Ishikawa (cell line): ENCODE results near the gene DNASE1L3.

Experiments used
- CEBPB ChIP-seq: IDR thresholded peaks from 2 replicates; pipeline ENCODE4 v1.6.1; 2012
- CREB1 ChIP-seq: IDR thresholded peaks from 2 replicates; pipeline ENCODE4 v1.6.1; 2012; ENCODE audit warnings: low read depth
- EGR1 ChIP-seq: IDR thresholded peaks from 2 replicates; pipeline ENCODE4 v1.6.1; 2012
- EP300 ChIP-seq: IDR thresholded peaks from 2 replicates; pipeline ENCODE4 v1.6.1; 2012; ENCODE audit warnings: borderline replicate concordance
- FOXM1 ChIP-seq: IDR thresholded peaks from 2 replicates; pipeline ENCODE4 v1.6.1; 2012; ENCODE audit warnings: low read depth, borderline replicate concordance
- NFIC ChIP-seq: IDR thresholded peaks from 2 replicates; pipeline ENCODE4 v1.6.1; 2012
- RAD21 ChIP-seq: IDR thresholded peaks from 2 replicates; pipeline ENCODE4 v1.6.1; 2012; ENCODE audit warnings: low read depth
- TAF1 ChIP-seq: IDR thresholded peaks from 2 replicates; pipeline ENCODE4 v1.6.1; 2012; ENCODE audit warnings: low read depth, mild to moderate bottlenecking
- TCF12 ChIP-seq: IDR thresholded peaks from 2 replicates; pipeline ENCODE4 v1.6.1; 2012; ENCODE audit warnings: low read depth
- TEAD4 ChIP-seq: IDR thresholded peaks from 2 replicates; pipeline ENCODE4 v1.6.1; 2012
- YY1 ChIP-seq: IDR thresholded peaks from 2 replicates; pipeline ENCODE4 v1.6.1; 2012; ENCODE audit warnings: low read depth
- ZBTB7A ChIP-seq: IDR thresholded peaks from 2 replicates; pipeline ENCODE4 v1.6.1; 2012; ENCODE audit warnings: low read depth
- TF ChIP-seq, protein P1 (sequence below): IDR thresholded peaks from 2 replicates; pipeline ENCODE4 v1.6.1; 2012
- TF ChIP-seq, protein P2 (sequence below): IDR thresholded peaks from 2 replicates; pipeline ENCODE4 v1.6.1; 2012; ENCODE audit warnings: low read depth, mild to moderate bottlenecking
- TF ChIP-seq, protein P3 (sequence below): IDR thresholded peaks from 2 replicates; pipeline ENCODE4 v1.6.1; 2012

DNASE1L3 gene

DNA sequence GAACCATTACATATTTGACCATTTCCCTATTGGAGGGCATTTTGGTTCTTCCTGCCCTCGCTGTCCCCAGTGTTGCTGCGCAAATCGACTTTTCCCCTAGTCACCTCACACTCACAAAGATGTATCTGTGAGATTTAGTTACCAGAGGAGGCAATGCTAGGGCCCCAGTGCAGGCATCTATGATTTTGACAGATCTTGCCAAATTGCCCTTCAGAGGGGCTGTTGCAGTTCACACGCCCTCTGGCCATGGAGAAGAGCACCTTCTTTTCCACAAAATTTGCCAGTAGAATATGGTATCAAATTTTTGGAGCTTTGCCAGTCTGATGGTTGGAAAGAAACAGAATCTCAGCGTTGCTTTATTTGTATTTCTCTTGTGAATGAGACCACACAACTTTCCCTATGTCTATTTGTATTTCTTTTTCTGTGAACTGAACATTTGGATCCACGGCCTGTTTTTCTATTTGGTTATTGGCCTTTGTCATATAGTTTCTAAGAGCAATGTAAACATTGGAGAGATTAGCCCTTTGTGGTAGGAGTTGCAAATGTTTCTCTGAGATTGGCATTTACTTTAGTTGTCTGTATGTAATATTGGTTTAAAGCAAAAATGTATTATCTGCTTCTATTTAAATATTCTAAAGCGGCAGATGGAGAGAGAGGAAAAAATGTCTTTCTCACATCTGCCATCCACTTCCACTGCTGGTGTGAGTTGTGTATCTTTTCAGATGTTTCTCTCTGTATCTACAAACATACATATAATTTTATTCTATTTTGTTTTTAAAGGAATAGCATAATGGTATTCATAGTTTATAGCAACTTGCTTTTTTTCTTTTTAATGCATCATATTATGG is 66.1 kb downstream of the DNASE1L3 start:
- no peak for TF ChIP-seq TAF1
- TF ChIP-seq ZBTB7A = no peak
- no peak for TF ChIP-seq CEBPB
- TF ChIP-seq, protein P1, sequence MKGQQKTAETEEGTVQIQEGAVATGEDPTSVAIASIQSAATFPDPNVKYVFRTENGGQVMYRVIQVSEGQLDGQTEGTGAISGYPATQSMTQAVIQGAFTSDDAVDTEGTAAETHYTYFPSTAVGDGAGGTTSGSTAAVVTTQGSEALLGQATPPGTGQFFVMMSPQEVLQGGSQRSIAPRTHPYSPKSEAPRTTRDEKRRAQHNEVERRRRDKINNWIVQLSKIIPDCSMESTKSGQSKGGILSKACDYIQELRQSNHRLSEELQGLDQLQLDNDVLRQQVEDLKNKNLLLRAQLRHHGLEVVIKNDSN = no peak
- TF ChIP-seq EGR1 = no peak
- no peak for TF ChIP-seq NFIC
- TF ChIP-seq TEAD4 = no peak
- TF ChIP-seq CREB1 = no peak
- no peak for TF ChIP-seq YY1
- TF ChIP-seq EP300 = no peak
- TF ChIP-seq, protein P2, sequence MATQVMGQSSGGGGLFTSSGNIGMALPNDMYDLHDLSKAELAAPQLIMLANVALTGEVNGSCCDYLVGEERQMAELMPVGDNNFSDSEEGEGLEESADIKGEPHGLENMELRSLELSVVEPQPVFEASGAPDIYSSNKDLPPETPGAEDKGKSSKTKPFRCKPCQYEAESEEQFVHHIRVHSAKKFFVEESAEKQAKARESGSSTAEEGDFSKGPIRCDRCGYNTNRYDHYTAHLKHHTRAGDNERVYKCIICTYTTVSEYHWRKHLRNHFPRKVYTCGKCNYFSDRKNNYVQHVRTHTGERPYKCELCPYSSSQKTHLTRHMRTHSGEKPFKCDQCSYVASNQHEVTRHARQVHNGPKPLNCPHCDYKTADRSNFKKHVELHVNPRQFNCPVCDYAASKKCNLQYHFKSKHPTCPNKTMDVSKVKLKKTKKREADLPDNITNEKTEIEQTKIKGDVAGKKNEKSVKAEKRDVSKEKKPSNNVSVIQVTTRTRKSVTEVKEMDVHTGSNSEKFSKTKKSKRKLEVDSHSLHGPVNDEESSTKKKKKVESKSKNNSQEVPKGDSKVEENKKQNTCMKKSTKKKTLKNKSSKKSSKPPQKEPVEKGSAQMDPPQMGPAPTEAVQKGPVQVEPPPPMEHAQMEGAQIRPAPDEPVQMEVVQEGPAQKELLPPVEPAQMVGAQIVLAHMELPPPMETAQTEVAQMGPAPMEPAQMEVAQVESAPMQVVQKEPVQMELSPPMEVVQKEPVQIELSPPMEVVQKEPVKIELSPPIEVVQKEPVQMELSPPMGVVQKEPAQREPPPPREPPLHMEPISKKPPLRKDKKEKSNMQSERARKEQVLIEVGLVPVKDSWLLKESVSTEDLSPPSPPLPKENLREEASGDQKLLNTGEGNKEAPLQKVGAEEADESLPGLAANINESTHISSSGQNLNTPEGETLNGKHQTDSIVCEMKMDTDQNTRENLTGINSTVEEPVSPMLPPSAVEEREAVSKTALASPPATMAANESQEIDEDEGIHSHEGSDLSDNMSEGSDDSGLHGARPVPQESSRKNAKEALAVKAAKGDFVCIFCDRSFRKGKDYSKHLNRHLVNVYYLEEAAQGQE = no peak
- no peak for TF ChIP-seq RAD21
- no peak for TF ChIP-seq FOXM1
- TF ChIP-seq TCF12 = no peak
- TF ChIP-seq, protein P3, sequence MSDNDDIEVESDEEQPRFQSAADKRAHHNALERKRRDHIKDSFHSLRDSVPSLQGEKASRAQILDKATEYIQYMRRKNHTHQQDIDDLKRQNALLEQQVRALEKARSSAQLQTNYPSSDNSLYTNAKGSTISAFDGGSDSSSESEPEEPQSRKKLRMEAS = no peak

DNA sequence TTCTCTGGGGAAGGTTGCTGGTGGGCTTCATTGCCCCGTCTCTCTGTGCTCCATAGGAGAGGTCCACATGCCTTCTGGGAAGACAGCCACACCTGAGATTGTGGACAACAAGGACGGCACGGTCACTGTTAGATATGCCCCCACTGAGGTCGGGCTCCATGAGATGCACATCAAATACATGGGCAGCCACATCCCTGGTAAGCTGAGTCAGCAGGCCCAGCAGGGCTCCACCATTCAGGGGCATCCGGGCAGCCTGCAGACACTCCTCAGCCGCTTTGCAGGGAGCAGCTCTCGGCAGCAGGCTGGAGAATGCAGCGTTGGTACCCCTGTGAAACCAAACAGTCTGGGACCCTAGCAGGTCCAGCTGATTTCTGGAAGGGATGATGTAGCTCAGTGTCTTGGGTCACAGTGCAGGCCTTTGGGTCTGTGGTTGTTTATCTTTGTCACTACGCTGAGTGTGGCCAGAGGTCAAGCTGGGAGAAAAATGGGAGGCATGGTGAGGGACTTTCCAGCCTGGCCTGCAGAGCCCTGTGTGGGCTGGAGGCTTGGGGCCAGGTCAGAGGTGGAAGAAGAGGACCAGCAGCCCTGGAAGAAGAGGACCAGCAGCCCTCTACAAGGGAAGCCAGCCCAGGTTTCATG is 67.2 kb downstream of the DNASE1L3 start:
- TF ChIP-seq RAD21 = no peak
- TF ChIP-seq ZBTB7A = no peak
